GM19324 (cell line): ENCODE data around the gene ZG16.

Source experiments
- ATAC-seq: cut with Tn5 transposase; IDR thresholded peaks from one replicate; pipeline ENCODE4 v1.9.1; 2021; ENCODE audit warnings: mild to moderate bottlenecking, moderate library complexity; ENCODE audit not compliant: unreplicated experiment, low FRiP score

The ZG16 gene

DNA sequence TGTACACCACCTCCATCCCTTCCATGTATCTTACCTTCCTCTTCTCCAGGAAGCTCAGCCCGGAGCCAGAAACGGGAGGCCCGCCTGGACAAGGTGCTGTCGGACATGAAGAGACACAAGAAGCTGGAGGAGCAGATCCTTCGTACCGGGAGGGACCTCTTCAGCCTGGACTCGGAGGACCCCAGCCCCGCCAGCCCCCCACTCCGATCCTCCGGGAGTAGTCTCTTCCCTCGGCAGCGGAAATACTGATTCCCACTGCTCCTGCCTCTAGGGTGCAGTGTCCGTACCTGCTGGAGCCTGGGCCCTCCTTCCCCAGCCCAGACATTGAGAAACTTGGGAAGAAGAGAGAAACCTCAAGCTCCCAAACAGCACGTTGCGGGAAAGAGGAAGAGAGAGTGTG, 41.5 kb downstream of the ZG16 start:
- ATAC-seq = no peak

DNA sequence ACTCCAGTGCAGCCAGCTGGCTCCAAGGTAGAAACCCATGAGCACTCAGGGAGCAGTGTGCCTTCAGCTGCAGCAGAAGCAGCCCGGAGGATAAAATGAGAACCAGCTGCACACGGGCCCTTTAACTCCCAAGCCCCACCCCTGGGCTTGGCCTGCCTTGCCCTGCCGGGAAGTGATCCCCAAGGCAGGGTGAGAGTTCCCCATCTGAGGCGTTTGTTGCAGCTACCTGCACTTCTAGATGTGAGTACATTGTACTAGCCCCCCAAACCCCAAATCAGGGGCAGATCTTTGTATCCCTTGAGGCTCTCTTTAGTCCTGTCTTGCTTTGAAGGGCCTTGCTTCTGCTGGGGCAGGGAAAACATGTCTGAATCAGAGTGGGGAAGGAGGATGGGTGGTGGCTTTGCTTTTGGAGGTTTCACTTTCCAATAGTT, 42.2 kb downstream of the ZG16 start, which contains the start of gene MVP:
Gene MVP (plus strand): TSS at position 192 of the 431 bp plus-strand sequence. CDS start 10,088 bp downstream, outside the sequence.
- ATAC-seq = no peak

DNA sequence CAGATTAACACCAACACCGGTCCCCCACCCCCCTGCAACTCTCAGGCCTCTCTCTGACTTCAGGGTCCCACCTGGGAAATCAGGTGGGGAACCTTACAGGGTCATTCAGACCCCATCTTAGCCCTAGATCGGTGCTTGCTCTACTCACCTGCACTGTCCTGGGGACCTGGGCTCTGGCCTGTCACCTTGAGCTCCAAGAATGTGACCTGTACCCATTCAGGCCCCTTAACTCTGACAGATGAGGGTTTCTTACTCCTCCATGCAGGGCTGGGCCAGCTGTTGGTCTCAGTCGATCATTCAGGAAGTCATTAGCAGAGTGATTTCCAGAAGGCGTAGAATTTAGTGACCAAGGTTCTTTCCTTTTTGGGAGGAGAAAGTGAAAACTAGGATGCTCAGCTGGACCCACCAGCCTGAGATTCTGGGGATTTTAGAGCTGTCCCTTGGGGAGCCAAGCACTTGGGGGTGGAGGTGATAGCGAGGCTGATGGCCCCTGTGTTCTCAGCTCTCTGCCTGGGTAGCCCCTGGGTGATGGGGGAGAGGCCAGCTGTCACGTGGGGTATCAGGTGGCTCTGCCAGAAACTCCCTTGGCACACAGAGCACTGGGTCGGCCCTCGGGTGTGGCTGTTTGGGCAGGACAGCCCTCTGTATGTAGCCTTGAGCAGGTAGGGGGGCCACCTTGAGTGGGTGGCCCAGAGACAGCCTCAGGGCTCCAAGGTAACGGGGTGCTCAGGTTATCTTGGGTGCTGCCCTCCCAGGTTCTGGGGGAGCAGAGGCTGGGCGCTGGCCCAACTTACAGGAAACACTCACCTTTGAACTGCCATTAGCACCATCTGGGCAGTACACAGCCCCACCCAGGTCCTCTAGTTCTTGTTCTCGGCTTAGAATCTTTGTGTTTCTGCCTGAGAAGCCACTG, 42.9 kb downstream of the ZG16 start:
- ATAC-seq = no peak

DNA sequence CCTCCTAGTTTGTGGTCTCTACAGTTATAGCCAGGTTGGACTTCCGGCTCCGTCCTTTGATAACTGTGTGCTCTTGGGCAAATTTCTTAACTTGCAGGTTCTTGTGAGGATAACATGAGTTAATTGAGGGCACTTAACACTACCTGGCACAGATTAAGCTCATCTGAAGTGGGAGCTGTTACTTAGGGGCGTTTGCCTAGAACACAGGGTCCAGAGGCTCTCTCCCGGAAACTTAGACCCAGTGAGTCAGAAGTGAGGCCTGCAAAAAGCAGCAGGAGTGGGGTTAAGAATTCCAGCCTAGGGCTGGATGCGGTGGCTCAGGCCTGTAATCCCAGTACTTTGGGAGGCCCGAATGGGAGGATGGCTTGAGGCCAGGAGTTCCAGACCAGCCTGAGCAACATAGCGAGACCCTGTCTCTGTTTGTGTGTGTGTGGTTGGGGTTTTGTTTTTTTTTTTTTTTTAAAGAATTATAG, 43.6 kb downstream of the ZG16 start:
- no peak for ATAC-seq

DNA sequence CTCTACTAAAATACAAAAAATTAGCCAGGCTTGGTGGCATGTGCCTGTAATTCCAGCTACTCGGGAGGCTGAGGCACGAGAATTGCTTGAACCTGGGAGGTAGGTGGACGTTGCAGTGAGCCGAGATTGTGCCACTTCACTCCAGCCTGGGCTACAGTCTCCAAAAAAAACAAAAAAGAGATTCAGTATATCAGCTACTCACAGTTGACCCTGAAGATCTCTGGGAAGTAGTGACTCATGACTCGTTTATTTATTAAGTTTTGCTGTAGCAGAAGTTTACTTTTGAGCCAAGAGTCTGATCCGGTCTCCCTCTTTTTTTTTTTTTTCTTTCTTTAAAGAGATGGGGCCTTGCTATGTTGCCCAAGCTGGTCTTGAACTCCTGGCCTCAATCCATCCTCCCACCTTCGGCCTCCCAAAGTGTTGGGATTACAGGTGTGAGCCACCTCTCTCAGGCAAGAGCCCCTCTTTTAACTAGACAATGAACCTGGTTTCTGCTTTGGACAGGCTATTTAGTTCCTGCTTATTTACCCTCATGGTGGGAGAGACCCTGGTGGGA, 46.6 kb downstream of the ZG16 start:
- ATAC-seq = no peak

DNA sequence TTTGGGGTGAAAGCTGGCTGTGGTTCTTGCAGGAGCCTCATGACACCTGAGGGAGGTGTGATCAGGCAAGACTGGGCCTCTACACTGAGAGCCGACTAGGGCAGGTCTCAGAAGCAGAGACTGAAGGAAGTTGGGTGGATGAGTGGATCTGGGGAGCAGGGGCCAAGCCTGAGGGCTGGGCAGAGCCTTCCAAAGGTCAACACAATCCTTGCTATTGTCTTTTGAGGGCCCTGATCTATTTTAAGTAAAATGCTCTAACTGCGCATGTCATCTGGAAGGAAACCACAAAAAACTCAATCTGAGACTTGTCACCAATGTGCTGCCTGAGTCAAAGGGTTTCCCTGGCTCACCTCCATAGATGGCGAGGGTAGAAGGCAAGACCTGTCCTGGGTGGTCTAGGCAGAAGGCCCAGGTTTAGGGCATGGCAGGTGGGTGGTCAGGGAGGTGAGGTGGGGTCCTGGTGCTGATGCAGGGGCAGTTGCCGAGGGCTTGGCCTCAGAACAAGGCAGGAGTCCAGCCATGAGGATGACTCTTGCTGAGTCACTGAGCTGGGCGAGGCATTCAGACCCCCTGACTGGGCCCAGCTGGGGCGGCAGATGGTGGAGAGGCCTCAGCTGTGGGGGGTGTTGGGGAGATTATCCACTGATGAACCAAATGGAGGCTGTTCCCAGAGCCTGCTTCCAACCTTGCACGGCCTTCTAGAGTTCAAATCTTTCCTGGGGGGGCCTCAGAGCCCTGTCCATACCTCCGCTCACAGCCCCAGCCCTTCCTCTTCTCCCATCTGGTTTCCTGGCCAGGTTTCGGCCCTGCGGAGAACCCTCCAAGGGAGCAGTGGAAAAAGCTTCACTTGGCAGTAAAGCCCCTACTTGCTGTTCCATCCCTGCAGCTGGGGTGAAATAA, 47.3 kb downstream of the ZG16 start:
- ATAC-seq = no peak

DNA sequence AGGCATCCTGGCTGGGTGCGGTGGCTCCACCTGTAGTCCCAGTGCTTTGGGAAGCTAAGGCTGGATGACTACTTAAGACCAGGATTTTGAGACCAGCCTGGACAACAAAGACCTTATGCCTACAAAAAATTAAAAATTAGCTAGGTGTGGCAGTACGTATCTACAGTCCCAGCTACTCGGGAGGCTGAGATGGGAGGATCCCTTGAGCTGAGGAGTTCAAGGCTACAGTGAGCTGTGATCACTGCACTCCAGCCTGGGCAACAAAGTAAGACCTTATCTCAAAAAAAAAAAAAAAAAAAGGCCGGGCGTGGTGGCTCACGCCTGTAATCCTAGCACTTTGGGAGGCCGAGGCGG, 48.3 kb downstream of the ZG16 start:
- ATAC-seq = no peak

DNA sequence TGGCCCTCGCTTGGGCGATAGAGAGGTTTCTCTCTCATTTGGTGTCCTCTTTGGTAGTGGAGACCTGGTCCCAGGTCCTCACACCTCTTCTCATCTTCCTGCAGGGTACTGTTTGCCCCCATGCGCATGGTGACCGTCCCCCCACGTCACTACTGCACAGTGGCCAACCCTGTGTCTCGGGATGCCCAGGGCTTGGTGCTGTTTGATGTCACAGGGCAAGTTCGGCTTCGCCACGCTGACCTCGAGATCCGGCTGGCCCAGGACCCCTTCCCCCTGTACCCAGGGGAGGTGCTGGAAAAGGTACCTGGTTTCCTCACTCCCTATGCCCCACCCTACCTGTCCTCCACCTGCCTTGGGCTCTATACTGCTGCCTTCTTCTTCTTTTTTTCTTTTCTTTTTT, 52.7 kb downstream of the ZG16 start:
- ATAC-seq = no peak

DNA sequence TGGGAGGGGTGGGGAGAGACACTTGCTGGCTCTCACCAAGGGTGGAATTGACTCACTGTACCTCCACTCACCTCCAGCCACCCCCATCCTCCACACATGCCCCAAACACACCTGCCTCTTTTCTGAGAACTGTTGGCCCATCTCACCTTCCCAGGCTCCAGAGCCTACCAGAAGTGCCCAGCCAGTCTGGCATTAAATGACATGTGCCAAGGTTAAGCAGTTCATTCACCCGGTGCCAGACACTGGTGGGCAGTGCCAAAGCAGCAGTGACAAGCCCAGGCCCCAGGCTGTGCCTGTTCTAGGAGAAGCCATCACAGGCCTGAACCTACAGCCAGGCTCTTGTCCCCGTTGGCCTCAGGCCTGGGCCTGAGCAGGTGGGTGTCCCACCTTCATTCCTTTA, 53.4 kb downstream of the ZG16 start:
- ATAC-seq = no peak
